GM19240 (cell line): ENCODE results near the gene AGRN.
"Not testable (repeated sequence)": the region's sequence is repeated elsewhere in the genome, so short reads cannot be mapped to it uniquely, and the experiment has no call there.

ENCODE experiments used
- DNase-seq: peaks from one replicate; pipeline ENCODE4 v3.0.0; 2011; ENCODE audit warnings: low spot score; ENCODE audit not compliant: insufficient read length

The AGRN gene

DNA sequence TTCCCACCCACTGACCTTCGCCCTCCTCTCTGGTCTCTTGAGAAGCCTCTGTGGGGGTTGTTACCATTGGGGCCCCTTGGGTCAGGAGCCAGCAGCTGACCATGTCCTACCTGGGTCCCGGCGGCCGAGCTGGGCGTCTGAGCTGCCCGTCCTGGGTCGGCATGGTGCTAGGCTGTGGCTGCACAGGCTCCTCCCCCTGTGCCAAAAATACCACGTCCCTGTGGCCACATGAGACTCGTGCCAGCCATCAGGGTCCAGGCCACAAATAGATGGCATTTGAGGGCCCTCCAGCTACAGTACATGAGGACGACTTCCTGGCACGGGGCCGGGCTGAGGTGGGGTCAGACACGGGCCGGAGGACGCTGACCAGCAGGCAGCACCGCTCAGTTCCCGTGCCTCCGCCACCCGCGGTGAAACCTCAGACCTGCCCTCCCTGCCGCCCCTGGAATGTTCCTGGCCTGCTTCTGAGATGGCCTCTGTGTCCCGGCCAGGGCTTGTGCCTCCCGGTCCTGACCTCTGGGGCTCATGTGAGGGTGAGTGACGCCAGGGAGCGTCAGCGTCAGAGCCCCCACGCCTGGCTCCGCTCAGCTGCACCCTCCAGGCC, 37.9 kb upstream of the AGRN start, which contains the start of gene PERM1:
Gene PERM1 (minus strand): TSS at position 139 of the 604 bp plus-strand sequence. CDS start 1,064 bp downstream, outside the sequence.
- no peak for DNase-seq

DNA sequence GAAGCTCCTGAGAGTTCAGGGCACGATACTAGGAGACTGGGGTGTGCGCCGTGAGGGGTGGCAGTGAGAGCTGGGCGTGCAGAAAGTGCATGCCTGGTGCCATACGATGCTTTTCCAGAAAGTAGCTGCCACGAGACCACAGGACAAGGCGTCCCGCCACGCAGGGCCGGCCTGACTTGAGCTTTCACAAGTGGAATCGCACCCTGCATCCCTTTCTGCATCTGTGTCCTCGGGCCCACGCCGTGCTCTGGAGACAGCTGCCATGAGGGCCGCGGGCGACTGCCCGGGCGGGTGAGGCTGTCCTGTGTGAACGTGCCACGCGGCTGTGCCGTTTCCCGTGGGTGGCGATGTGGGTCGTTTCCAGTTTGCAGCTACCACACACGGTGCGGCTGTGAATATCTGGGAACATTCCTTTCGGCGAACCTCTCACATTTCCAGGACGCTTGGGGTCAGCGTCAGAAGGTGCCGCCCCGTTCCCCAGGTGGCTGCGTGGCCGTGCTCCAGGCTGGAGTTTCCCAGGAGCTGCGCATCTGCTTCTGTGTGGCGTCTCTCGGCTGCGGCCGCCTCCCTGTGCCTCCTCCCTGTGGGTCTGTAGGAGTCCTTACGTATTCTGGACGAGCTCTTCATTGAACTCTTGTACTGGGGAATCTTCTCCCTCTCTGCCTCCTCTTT, 37.0 kb upstream of the AGRN start:
- DNase-seq, result no peak

DNA sequence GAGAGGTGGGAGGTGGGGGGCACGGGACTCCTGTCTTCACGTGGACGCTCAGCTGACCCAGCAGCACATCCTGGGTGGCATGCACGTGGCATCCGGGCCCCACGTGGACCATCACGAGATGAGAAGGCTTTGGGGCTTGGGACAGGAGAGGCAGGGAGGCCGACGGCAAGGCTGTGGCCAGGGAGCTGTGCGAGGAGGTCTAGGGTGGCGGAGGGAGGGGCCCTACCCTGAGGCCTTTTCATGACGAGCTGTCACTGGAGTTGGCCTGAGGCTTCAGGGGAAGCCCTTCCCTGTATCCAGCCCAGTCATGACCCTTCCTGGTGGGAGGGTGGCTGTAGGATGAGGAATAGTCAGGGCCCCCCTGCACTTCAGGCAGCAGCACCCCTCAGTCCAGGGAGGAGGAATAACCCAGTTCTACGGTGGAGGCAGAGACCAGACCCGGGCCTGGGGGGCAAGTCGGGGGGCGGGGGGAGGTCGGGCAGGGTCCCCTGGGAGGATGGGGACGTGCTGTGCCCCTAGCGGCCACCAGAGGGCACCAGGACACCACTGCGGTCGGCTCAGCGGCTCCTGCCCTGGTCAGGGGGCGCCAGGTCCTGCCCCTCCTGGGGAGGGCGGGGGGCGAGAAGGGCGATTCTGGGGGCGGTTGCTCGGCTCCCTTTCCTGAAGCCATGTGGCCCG, 36.0 kb upstream of the AGRN start:
- peak; percentile 81 for DNase-seq

DNA sequence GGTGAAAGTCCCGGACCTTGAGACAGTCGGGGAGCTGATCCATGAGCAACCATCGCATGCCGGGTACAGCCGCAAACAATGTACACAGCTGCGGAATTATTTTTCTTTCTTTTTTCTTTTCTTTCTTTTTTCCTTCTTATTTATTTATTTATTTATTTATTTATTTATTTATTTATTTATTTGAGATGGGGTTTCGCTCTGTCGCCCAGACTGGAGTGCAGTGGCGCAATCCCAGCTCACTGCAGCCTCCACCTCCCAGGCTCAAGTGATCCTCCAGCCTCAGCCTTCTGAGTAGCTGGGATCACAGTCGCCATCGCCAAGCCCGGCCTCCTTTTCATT, 35.5 kb upstream of the AGRN start:
- no peak for DNase-seq

DNA sequence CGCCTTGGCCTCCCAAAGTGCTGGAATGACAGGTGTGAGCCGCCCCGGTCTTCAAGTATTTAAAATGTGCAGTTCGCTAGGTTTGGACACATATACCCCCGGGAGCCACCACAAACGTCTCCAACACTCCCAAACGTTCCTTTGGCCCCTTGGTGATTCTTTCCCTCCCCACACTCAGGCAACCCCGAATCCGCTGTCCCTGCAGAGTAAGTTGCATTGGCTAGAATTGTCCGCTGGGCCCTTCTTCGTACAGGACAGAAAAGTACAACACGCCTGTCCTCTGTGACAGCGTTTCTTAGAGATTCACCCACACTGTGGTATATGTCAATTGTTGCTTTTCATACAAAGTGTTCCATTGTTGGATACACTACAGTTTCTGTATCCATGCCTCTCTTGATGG, 34.8 kb upstream of the AGRN start:
- DNase-seq, result no peak

DNA sequence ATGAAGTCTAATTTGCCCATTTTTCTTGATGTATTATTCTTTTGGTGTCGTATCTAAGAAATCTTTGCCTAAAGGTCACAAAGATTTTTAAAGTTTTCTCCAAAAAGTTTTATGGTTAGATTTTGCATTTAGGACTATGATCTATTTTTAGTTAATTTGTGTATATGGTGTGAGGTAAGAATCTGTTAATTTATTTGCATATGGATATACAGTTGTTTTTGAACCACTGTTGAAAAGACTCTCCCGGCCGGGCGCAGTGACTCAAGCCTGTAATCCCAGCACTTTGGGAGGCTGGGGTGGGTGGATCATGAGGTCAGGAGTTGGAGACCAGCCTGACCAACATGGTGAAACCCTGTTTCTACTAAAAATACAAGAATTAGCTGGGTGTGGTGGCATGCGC, 31.9 kb upstream of the AGRN start:
- DNase-seq, result not testable (repeated sequence)

DNA sequence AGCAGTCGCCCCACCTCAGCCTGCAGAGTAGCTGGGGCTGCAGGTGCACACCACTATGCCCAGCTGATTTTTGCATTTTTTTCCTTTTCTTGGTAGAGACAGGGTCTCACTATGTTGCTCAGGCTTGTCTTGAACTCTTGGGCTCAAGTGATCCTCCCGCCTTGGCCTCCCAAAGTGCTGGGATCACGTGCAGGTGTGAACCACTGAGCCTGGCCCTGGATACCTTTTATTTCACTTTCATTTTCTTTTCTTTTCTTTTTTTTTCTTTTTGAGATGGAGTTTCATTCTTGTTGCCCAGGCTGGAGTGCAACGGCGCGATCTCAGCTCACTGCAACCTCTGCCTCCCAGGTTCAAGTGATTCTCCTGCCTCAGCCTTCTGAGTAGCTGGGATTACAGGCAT, 28.6 kb upstream of the AGRN start:
- DNase-seq, result not testable (repeated sequence)

DNA sequence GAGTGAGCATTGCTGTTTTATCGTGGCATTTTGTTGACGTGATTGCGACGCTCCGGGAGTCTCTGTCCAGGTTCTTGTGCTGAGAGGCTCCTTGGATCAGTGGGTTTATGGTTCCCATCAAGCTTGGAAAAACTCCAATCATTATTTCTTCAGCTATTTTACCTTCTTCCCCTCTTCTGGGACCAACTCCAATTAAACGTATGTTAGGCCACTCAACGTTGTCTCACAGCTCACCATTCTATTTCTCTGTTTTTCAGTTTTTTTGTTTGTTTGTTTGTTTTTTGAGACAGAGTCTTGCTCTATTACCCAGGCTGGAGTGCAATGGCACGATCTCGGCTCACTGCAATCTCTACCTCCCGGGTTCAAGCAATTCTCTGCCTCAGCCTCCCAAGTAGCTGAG, 28.0 kb upstream of the AGRN start:
- DNase-seq, result no peak

DNA sequence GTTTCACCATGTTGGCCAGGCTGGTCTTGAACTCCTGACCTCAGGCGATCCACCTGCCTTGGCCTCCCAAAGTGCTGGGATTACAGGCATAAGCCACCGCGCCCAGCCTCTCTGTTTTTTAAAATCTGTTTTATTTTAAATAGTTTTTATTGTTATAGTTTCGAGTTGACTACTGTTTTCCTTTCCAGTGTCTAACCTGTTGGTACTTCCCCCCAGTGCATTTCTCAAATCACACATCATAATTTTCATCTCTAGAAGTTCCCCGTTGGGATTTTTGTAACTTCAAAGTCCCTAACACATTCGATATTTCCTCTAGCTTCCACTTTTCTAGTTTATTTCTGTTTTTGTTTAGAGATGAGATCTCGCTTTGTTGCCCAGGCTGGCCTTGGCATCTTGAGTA, 27.6 kb upstream of the AGRN start:
- DNase-seq, result no peak

DNA sequence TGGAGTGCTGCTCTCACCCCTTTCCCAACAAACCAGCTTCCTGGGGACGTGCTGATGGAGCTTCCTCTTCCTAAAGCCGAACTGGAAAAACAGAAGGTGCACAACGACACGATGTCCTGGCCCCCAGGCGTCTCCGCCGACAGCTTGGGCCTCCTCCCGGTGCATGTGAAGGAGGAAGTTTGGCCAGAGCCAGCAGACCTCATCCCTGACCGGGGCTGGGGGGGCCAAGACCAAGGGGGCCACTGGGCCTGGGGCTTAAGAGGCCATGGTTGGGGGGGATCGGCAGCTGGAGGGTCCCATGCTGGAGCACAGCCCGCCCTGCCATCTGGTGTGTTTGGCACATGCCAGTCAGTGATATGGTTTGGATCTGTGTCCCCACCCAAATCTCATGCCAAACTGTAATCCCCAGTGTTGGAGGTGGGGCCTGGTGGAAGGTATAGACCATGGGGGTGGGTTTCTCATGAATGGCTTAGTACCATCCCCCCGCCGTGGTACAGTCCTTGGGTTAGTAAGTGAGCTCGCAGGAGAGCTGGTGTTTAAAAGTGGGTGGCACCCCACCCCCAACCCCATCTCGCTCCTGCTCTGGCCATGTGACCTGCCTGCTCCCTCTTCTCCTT, 26.4 kb upstream of the AGRN start:
- DNase-seq, result no peak

DNA sequence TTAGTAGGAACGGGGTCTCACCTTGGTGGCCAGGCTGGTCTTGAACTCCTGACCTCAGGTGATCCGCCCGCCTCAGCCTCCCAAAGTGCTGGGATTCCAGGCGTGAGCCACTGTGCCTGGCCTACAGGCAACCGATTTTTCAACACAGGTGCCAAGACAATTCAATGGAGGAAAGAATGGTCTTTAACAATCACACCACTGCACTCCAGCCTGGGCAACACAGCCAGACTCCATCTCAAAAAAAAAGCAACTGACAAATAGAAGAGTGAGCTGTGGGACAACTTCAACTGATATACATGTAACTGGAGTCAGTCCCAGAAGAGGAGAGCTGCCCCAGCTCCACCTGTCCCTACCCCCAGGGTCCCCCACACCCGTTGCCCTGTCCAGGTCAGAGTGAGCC, 25.4 kb upstream of the AGRN start:
- not testable (repeated sequence) for DNase-seq

DNA sequence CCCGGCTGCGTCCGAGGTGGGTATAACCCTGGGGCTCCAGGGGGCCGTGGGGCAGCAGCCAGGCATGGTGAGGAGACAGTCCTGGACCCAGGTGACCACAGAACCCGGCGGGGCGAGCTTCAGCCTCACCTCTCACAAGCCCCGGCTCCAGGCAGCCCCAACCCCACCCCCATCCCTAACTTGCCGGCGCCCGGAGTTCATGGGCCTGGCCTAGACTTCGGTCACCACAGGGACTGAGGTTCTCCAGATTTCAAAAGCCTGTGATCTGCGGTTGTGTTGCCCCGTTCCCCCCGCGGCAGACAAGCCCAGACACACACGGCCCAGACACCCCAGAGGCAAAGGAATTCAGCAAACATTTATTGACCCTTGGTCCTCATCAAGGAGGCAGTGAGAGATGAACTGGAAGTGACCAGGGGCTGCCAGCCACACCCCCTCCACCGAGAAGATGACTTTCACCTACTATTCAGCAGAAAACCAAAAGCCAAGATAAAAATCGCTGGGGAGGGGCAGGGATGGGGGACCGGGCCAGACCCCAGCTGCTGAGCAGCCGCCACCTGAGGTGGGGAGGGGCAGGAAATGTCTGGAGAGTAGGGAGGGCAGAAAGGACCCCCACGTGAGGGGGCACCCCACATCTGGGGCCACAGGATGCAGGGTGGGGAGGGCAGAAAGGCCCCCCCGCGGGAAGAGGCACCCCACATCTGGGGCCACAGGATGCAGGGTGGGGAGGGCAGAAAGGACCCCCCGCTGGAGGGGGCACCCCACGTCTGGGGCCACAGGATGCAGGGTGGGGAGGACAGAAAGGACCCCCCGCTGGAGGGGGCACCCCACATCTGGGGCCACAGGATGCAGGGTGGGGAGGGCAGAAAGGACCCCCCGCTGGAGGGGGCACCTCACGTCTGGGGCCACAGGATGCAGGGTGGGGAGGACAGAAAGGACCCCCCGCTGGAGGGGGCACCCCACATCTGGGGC, 24.0 kb upstream of the AGRN start:
- no peak for DNase-seq

DNA sequence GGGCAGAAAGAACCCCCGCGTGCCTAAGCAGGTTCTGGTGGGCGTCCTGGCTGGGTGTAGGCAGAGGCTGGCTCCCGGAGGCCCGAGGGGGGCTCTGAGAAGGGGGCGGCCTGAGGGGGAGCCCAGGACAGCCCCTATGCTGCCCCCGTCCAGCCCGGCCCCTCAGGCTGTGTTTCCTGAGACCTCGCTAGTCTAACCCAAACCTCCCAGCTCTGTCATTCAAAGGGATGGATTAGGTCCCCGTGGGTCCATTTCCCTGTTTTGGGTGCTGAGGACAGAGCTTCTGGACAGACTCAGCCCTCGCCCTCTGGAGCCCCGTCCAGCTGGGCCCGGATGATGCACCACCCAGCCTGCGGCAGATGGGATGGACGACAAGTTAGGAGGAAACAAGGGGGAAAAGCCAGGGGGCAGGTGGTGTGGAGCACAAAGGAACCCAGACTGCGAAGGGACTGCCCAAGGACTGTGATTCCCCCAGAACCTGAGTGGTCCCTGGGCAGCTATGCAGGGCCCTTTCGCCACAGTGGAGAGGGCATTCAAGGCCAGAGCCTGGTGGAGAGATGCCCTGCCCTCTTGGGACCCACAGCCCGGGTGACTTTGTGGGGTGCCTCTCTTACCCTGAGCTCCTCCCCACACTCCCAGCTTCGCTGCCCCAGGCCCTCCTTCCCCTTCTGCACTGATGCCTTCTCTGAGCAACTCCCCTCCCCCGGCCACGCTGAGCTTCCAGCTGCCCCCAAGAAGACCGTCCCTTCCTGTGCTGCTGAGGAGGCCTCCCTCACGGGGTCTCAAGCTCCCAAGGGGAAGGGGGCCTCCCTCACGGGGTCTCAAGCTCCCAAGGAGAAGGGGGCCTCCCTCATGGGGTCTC, 22.8 kb upstream of the AGRN start:
- DNase-seq, result no peak

DNA sequence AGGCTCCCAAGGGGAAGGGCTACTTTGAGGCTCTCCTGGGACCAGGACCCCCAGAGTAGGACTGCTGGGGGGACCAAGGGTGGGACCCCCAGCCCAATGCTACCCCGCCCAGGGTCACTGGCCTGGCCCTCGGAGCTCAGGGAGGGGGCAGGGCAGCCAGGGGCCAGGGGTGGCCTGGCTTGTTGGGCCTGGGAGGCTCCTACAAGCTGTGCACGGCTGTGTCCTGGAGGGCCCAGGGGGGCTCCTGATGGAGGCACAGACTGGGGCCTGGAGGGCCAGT, 22.3 kb upstream of the AGRN start:
- no peak for DNase-seq

DNA sequence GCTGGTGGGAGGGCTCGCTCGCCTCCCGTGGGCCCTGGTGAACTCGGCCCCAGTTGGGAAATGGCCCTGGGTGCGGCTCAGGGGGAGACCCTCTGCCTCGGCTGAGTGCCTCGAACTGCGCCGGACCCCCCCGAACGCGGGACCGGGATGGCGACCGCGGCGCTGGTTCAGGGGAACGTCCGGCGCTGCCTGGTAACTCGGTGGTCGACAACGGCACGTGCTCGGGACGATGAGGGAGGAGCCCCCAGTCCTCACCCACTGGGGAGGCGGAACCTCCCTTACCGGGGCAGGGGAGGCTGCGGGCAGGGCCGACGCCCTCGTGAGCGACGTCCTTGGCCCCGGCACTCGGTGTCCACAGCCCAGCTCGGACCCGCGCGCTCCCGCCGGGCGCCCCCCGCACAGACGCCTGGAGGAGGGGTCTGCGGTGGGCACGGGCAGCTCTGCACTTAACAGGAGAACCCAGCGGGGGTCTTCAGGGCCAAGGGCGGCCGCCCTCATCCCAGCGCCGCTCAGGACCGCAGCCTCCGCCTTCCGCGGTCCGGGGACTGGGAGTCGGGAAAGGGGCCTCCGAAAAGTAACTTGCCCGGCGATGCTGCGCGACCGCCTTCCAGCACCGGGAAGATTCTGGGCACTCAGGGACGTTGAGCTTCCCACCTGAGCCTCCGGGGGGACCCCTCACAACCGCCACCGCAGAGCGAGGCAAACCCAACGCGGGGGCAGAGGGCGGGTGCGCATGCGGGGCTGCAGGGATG, 21.8 kb upstream of the AGRN start:
- DNase-seq, result no peak

DNA sequence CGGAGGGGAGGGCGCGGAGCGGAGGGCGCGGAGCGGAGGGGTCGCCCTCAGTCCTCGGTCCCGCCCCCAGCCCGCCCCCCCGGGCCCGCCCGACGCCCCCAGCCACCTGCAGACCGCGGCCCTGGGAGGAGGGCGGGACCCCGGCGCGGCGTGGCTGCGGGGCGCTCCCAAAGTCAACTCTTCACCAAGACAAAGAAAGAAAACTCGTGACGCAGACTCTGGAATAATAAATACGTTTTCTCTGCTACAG, 21.2 kb upstream of the AGRN start:
- no peak for DNase-seq

DNA sequence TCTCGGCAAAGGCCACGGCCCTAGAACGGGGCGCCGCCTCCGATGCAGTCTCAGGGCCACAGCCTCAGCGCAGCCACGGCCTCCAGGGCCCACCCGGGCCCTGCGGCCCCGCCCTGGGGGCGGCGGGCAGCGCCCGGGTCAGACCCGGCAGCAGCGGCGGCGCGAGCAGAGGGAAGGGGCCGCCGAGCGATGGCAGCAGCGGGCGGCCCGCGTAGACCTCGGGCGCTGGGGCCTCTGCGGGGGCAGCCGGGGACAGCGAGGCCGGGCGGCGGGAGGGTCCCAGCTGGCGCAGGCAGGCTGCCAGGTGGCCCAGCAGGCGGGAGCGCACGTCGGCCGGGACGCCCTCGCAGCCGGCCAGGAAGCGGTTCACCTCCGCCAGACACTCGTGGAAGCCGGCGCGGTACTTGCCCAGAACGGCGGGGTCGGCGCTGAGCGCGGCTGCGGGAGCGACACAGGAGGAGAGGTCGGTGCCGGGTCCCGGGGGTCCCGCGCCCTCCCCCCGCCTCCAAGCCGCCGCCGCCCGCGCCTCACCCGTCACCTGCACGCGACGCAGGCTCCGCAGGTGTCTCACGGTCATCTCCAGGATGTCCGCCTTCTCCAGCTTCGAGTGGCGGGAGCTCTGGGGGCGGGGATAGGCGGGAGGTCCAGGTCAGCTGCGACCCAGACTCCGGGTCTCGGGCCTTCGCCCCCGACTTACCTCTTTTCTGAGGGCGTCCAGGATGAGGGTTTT, 20.8 kb upstream of the AGRN start:
- DNase-seq, result no peak

DNA sequence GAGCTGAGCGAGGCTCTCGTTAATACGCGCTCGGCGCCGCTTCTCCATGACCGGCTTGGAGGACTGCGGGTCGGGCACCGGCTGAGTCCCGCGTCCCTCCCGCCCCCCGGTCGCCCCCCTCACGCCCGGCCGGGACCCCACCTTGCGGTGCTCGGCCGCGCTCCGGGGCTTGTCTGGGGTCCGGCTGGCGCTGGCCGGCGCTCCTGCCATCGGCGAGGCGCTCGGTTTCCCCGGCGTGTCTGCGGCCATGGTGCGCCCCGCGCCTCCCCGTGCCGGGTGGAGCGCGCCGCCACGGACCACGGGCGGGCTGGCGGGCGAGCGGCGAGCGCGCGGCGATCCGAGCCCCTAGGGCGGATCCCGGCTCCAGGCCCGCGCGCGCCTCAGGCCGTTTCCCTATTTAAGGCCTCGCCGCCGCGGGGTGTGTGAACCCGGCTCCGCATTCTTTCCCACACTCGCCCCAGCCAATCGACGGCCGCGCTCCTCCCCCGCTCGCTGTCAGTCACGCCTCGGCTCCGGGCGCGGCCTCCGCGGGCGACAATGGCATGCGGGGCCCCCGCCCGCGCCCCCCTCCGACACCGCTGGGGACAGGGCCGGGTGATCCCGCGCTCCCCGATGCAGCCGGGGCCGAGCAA, 20.1 kb upstream of the AGRN start, which contains the start of gene HES4:
Gene HES4 (minus strand): TSS at position 373 of the 632 bp plus-strand sequence. CDS start 124 bp downstream, at position 249.
- no peak for DNase-seq
